Ureter (tissue), 1 donor: ENCODE data around the gene RAB3A. TPM values are rescaled to one million over a fixed set of nuclear protein-coding genes. Genes with fewer than 3 reads are reported as not detected.

Experiments used
- DNase-seq: peaks from one replicate; pipeline ENCODE4 v3.0.0-alpha.2; 2020; ENCODE audit warnings: low spot score
- total RNA-seq: library from RNA; stranded (reverse); gene quantifications from one replicate; pipeline ENCODE4 v1.2.4, GENCODE V29; 2023
- donor health status: DM: yes; HTN: yes; CAD: no.

RAB3A gene
- total RNA-seq, 1 donor from 2014 or later: 6.1 TPM

DNA sequence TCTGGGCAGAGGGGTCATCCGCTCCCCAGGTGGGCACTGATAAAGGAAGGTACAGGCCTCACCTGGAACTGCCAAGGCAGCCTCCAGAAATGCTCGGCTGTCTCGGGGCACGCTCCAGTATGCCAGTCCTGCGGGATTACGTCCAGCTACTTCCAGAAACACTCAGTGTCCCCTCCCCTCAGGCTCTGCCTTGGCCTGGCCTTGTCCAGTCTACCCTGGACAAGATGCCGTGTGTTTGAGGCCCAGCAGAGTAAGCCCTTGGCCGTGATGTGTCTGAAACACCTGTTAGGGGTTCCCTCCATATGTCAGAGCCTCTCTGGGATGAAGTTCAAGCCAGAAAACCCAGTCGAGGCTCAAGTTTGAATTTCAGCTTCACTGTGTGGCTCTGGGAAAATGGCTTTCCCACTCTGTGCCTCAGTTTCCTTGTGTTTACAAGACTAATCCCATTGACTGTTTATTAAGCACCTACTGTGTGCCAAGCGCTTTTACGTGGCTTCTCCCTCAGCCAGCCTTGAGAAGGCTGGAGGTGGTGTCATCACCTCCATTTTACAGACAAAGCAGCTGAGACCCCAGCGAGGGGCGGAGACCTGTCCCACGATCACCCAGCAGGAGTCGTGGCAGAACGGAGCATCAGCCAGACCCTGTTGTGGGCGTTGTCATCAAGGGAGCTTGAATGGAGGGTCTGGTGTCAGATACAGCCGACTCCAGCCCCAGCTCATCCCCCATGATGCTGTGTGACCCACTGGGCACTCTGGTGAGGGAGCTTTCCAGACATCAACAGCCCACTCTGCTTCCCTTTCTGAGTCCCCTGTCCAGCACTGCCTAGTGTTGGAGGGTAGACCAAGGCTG, 52.8 kb downstream of the RAB3A start:
- no peak for DNase-seq

DNA sequence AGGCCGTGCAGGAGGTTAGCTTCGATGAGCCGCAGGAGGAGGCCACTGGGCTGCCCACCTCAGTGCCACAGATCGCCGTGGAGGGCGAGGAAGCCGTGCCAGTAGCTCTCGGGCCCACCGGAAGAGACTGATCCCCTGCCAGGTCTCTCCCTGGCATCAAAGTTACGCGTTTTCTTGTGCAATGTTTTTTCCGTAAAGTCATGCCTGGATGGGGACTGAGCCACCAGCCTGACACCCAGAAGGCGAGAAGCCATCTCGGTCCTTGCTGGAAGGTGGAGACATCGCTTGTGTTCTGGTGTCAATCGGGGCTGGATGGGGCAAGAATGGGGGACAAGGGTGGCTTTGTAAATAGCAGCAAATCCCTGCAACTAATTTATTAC, 54.3 kb downstream of the RAB3A start:
- DNase-seq: no peak

DNA sequence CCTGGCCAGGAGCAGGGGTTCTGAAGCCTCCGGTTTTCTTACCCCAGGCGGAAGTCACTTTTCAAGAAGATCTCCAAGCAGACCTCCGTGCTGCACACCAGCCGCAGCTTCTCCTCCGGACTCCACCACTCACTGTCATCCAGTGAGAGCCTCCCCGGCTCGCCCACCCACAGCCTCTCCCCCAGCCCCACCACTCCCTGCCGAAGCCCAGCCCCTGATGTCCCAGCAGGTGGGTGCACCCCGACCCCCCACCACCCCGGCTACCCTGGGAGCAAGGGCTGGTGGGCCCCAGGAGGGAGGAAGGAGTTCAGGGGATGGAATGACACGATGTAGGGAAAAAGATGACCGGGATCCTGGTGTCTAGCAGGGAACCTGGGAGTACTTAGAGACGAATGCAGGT, 56.4 kb downstream of the RAB3A start:
- no peak for DNase-seq

Other genes with a start within 250 kb of the RAB3A start
- 0.34 TPM for gene KCNN1, start 236.9 kb downstream of the RAB3A start, total RNA-seq
- 32.9 TPM for gene ARRDC2, start 195.9 kb downstream of the RAB3A start, total RNA-seq
- 1.6 TPM for gene IL12RB1, start 117.1 kb downstream of the RAB3A start, total RNA-seq
- gene MAST3, start 106.3 kb downstream of the RAB3A start, total RNA-seq: 12.4 TPM
- 29.2 TPM for gene PIK3R2, start 50.9 kb downstream of the RAB3A start, total RNA-seq
- 32.3 TPM for gene IFI30, start 30.2 kb downstream of the RAB3A start, total RNA-seq
- 14.7 TPM for gene MPV17L2, start 10.8 kb downstream of the RAB3A start, total RNA-seq
- 3.0 TPM for gene PDE4C, start 22.4 kb upstream of the RAB3A start, total RNA-seq
- 5.9 TPM for gene IQCN, start 70.4 kb upstream of the RAB3A start, total RNA-seq
- 94.9 TPM for gene JUND, start 77.6 kb upstream of the RAB3A start, total RNA-seq
- gene LSM4, start 119.0 kb upstream of the RAB3A start, total RNA-seq: 99.8 TPM
- 48.5 TPM for gene PGPEP1, start 136.6 kb upstream of the RAB3A start, total RNA-seq
- 84.1 TPM for gene GDF15, start 182.1 kb upstream of the RAB3A start, total RNA-seq
- gene LRRC25, start 193.6 kb upstream of the RAB3A start, total RNA-seq: 3.6 TPM
- 74.7 TPM for gene SSBP4, start 215.4 kb upstream of the RAB3A start, total RNA-seq
- gene ISYNA1, start 234.1 kb upstream of the RAB3A start, total RNA-seq: 116 TPM